ENCODE measurements around the gene ALKBH5.

Gene ALKBH5

GRCh38 chr17:18256351-18256750 lies 72.7 kb downstream of the ALKBH5 start:
- no peak overlapping the region for H3K4me3 ChIP-seq (ENCODE audit: low read depth, low read length)

GRCh38 chr17:18256776-18257175 lies 73.1 kb downstream of the ALKBH5 start:
- no peak for TF ChIP-seq CTCF (IDR thresholded peaks at IDR 0.05; ENCODE audit: low read depth, low read length)
- peak overlapping the region; percentile 90 for H3K4me3 ChIP-seq (ENCODE audit: low read depth, low read length)

More at GRCh38 chr17:18256351-18256750, 72.7 kb downstream of the ALKBH5 start:
- TF ChIP-seq CTCF (IDR thresholded peaks at IDR 0.05; ENCODE audit: low read depth, low read length) = no peak

GRCh38 chr17:18257268-18257981 lies 73.8 kb downstream of the ALKBH5 start:
- TF ChIP-seq CTCF (IDR thresholded peaks at IDR 0.05; ENCODE audit: low read depth, low read length) = no peak
- H3K4me3 ChIP-seq (ENCODE audit: low read depth, low read length) = peak overlapping the region; percentile 90

- H3K4me3 ChIP-seq (ENCODE audit: low read depth, low read length) = peak overlapping the region; percentile 90
These were observed 74.3 kb downstream of the ALKBH5 start for GRCh38 chr17:18257982-18258355.

GRCh38 chr17:18258356-18259038 lies 74.9 kb downstream of the ALKBH5 start, which contains the start of gene FLII:
TSS of gene FLII (minus strand) at chr17:18258738. CDS start at chr17:18258690, 48 bp downstream.
- H3K4me3 ChIP-seq (ENCODE audit: low read depth, low read length) = peak within 1 kb of the TSS; percentile 90
- TF ChIP-seq CTCF (IDR thresholded peaks at IDR 0.05; ENCODE audit: low read depth, low read length) = no peak

More at GRCh38 chr17:18257982-18258355, 74.3 kb downstream of the ALKBH5 start:
- TF ChIP-seq CTCF (IDR thresholded peaks at IDR 0.05; ENCODE audit: low read depth, low read length) = no peak

All from WI38 (cell line).